Measurements from ENCODE around the gene LRRC27.
A peak's percentile ranks its signal among the peaks of the same experiment; 100 is the strongest.

LRRC27 gene

GRCh38 chr10:132418527-132419416, 86.8 kb downstream of the LRRC27 start:
- DNase-seq (ENCODE audit: low read depth, low spot score): peak; percentile 34
- peak overlapping the region; percentile 79 for H3K27ac ChIP-seq

- no peak for DNase-seq (ENCODE audit: low read depth, low spot score)
- peak overlapping the region; percentile 79 for H3K27ac ChIP-seq
These were observed 87.8 kb downstream of the LRRC27 start for GRCh38 chr10:132419538-132420468.

GRCh38 chr10:132420469-132420980, 88.5 kb downstream of the LRRC27 start:
- no peak for DNase-seq (ENCODE audit: low read depth, low spot score)
- H3K27ac ChIP-seq: peak overlapping the region; percentile 79

- DNase-seq (ENCODE audit: low read depth, low spot score): no peak
- H3K27ac ChIP-seq: peak overlapping the region; percentile 79
These were observed 89.2 kb downstream of the LRRC27 start for GRCh38 chr10:132420981-132421846.

GRCh38 chr10:132421847-132422751, 90.1 kb downstream of the LRRC27 start:
- H3K27ac ChIP-seq: peak overlapping the region; percentile 79
- DNase-seq (ENCODE audit: low read depth, low spot score): no peak

GRCh38 chr10:132422903-132423825, 91.2 kb downstream of the LRRC27 start:
- no peak for DNase-seq (ENCODE audit: low read depth, low spot score)
- no peak overlapping the region for H3K27ac ChIP-seq

- no peak overlapping the region for H3K27ac ChIP-seq
- DNase-seq (ENCODE audit: low read depth, low spot score): no peak
These were observed 92.2 kb downstream of the LRRC27 start for GRCh38 chr10:132423966-132424861.

GRCh38 chr10:132425029-132425756, 93.2 kb downstream of the LRRC27 start:
- no peak for DNase-seq (ENCODE audit: low read depth, low spot score)
- H3K27ac ChIP-seq: no peak overlapping the region

GRCh38 chr10:132425757-132426155, 93.8 kb downstream of the LRRC27 start:
- DNase-seq (ENCODE audit: low read depth, low spot score): no peak
- no peak overlapping the region for H3K27ac ChIP-seq

- DNase-seq (ENCODE audit: low read depth, low spot score): no peak
These were observed 95.2 kb downstream of the LRRC27 start for GRCh38 chr10:132427006-132427771.

GRCh38 chr10:132427939-132428367, 96.0 kb downstream of the LRRC27 start:
- no peak overlapping the region for H3K27ac ChIP-seq
- no peak for DNase-seq (ENCODE audit: low read depth, low spot score)

More at GRCh38 chr10:132427006-132427771, 95.2 kb downstream of the LRRC27 start:
- no peak overlapping the region for H3K27ac ChIP-seq

GRCh38 chr10:132428486-132428995, 96.5 kb downstream of the LRRC27 start:
- DNase-seq (ENCODE audit: low read depth, low spot score): no peak
- H3K27ac ChIP-seq: no peak overlapping the region

All from epithelial cell of prostate (primary cell).